ENCODE results near the gene NFYA. TPM values are rescaled to one million over a fixed set of nuclear protein-coding genes. Genes with fewer than 3 reads are reported as not detected.
A peak's percentile ranks its signal among the peaks of the same experiment; 100 is the strongest.

Gene NFYA
- total and polyA plus RNA-seq, 2 of the 13 experiments (the other 11 are each of a cell fraction or from before 2014, with no cell fraction given): 16.0 to 22.9 TPM

DNA sequence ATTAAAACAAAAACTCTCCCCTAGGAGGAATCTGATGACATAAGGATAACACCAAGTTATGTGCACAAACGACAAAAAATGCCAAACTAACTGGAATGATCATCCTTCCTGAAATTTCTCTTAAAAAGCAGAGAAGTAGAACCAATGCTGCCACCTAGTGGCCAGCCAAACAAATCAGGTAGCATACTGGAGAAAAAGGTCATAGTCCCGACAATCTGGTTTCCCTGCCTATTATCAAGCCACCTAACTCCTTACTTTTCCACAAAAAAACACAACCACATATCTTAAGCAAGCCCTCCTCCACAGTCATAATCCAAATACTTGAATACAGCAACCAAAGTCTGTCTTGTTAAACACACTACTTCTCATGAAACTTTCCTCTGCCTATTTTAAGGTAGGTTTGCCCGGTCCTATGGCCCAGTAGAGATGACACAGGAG, 5.9 kb upstream of the NFYA start (continued):
- TF ChIP-seq TBL1XR1 (IDR thresholded peaks at IDR 0.05; ENCODE audit: borderline replicate concordance, low read length, partially characterized antibody): no peak
- TF ChIP-seq KLF16 (CRISPR knock-in tag; IDR thresholded peaks at IDR 0.05): 0 out of 4 replicates have a peak, but pooled peaks of 1 of the 2 experiments have one; percentile 28
- no peak for TF ChIP-seq TMF1 (CRISPR knock-in tag; IDR thresholded peaks at IDR 0.05; ENCODE audit: low read depth)
- TF ChIP-seq ZNF567 (CRISPR knock-in tag; IDR thresholded peaks at IDR 0.05; ENCODE audit: borderline replicate concordance): no peak
- TF ChIP-seq ZNF44 (CRISPR knock-in tag; IDR thresholded peaks at IDR 0.05): no peak
- TF ChIP-seq, protein P1, sequence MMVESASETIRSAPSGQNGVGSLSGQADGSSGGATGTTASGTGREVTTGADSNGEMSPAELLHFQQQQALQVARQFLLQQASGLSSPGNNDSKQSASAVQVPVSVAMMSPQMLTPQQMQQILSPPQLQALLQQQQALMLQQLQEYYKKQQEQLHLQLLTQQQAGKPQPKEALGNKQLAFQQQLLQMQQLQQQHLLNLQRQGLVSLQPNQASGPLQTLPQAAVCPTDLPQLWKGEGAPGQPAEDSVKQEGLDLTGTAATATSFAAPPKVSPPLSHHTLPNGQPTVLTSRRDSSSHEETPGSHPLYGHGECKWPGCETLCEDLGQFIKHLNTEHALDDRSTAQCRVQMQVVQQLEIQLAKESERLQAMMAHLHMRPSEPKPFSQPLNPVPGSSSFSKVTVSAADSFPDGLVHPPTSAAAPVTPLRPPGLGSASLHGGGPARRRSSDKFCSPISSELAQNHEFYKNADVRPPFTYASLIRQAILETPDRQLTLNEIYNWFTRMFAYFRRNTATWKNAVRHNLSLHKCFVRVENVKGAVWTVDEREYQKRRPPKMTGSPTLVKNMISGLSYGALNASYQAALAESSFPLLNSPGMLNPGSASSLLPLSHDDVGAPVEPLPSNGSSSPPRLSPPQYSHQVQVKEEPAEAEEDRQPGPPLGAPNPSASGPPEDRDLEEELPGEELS (CRISPR knock-in tag; IDR thresholded peaks at IDR 0.05): no peak
- no peak for TF ChIP-seq TP53 (CRISPR knock-in tag; conservative IDR thresholded peaks at IDR 0.05)
- TF ChIP-seq, protein P2, sequence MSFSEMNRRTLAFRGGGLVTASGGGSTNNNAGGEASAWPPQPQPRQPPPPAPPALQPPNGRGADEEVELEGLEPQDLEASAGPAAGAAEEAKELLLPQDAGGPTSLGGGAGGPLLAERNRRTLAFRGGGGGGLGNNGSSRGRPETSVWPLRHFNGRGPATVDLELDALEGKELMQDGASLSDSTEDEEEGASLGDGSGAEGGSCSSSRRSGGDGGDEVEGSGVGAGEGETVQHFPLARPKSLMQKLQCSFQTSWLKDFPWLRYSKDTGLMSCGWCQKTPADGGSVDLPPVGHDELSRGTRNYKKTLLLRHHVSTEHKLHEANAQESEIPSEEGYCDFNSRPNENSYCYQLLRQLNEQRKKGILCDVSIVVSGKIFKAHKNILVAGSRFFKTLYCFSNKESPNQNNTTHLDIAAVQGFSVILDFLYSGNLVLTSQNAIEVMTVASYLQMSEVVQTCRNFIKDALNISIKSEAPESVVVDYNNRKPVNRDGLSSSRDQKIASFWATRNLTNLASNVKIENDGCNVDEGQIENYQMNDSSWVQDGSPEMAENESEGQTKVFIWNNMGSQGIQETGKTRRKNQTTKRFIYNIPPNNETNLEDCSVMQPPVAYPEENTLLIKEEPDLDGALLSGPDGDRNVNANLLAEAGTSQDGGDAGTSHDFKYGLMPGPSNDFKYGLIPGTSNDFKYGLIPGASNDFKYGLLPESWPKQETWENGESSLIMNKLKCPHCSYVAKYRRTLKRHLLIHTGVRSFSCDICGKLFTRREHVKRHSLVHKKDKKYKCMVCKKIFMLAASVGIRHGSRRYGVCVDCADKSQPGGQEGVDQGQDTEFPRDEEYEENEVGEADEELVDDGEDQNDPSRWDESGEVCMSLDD (CRISPR knock-in tag; IDR thresholded peaks at IDR 0.05; ENCODE audit: borderline replicate concordance): no peak
- TF ChIP-seq GATAD2A (CRISPR knock-in tag; IDR thresholded peaks at IDR 0.05): peak; percentile 57; the same call in 1 of the 2 replicates
- peak; percentile 78 for TF ChIP-seq RAD21 (CRISPR knock-in tag; IDR thresholded peaks at IDR 0.05)
- TF ChIP-seq ZNF841 (CRISPR knock-in tag; IDR thresholded peaks at IDR 0.05; ENCODE audit: borderline replicate concordance): no peak
- TF ChIP-seq KDM3A (CRISPR knock-in tag; IDR thresholded peaks at IDR 0.05; ENCODE audit: low read depth): peak; percentile 76; the same call in 1 of the 2 replicates
- no peak for TF ChIP-seq NR1H2 (CRISPR knock-in tag; IDR thresholded peaks at IDR 0.05; ENCODE audit: borderline replicate concordance, low read depth)
- TF ChIP-seq YEATS2 (CRISPR knock-in tag; IDR thresholded peaks at IDR 0.05; ENCODE audit: borderline replicate concordance): peak; percentile 38; the same call in 1 of the 2 replicates
- TF ChIP-seq IRF2 (CRISPR knock-in tag; IDR thresholded peaks at IDR 0.05): no peak
- TF ChIP-seq, protein P3, sequence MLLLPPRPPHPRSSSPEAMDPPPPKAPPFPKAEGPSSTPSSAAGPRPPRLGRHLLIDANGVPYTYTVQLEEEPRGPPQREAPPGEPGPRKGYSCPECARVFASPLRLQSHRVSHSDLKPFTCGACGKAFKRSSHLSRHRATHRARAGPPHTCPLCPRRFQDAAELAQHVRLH (CRISPR knock-in tag; IDR thresholded peaks at IDR 0.05; ENCODE audit: borderline replicate concordance, low read depth): no peak
- TF ChIP-seq TBP (CRISPR knock-in tag; IDR thresholded peaks at IDR 0.05): no peak
- TF ChIP-seq, protein P4, sequence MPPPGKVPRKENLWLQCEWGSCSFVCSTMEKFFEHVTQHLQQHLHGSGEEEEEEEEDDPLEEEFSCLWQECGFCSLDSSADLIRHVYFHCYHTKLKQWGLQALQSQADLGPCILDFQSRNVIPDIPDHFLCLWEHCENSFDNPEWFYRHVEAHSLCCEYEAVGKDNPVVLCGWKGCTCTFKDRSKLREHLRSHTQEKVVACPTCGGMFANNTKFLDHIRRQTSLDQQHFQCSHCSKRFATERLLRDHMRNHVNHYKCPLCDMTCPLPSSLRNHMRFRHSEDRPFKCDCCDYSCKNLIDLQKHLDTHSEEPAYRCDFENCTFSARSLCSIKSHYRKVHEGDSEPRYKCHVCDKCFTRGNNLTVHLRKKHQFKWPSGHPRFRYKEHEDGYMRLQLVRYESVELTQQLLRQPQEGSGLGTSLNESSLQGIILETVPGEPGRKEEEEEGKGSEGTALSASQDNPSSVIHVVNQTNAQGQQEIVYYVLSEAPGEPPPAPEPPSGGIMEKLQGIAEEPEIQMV (CRISPR knock-in tag; IDR thresholded peaks at IDR 0.05; ENCODE audit: low read depth): no peak
- TF ChIP-seq SAFB2 (CRISPR knock-in tag; IDR thresholded peaks at IDR 0.05; ENCODE audit: borderline replicate concordance, low read depth): no peak
- TF ChIP-seq, protein P5, sequence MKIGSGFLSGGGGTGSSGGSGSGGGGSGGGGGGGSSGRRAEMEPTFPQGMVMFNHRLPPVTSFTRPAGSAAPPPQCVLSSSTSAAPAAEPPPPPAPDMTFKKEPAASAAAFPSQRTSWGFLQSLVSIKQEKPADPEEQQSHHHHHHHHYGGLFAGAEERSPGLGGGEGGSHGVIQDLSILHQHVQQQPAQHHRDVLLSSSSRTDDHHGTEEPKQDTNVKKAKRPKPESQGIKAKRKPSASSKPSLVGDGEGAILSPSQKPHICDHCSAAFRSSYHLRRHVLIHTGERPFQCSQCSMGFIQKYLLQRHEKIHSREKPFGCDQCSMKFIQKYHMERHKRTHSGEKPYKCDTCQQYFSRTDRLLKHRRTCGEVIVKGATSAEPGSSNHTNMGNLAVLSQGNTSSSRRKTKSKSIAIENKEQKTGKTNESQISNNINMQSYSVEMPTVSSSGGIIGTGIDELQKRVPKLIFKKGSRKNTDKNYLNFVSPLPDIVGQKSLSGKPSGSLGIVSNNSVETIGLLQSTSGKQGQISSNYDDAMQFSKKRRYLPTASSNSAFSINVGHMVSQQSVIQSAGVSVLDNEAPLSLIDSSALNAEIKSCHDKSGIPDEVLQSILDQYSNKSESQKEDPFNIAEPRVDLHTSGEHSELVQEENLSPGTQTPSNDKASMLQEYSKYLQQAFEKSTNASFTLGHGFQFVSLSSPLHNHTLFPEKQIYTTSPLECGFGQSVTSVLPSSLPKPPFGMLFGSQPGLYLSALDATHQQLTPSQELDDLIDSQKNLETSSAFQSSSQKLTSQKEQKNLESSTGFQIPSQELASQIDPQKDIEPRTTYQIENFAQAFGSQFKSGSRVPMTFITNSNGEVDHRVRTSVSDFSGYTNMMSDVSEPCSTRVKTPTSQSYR (CRISPR knock-in tag; IDR thresholded peaks at IDR 0.05; ENCODE audit: borderline replicate concordance): no peak
- no peak for TF ChIP-seq FOXM1 (CRISPR knock-in tag; IDR thresholded peaks at IDR 0.05)
- TF ChIP-seq CEBPB (IDR thresholded peaks at IDR 0.05; ENCODE audit: borderline replicate concordance, low read depth, low read length): no peak
